NCI-H226 (cell line): ENCODE measurements around the gene ZFHX3.

Source experiments
- DNase-seq: peaks from one replicate; pipeline ENCODE4 v3.0.0-alpha.2; 2015

ZFHX3 gene

DNA sequence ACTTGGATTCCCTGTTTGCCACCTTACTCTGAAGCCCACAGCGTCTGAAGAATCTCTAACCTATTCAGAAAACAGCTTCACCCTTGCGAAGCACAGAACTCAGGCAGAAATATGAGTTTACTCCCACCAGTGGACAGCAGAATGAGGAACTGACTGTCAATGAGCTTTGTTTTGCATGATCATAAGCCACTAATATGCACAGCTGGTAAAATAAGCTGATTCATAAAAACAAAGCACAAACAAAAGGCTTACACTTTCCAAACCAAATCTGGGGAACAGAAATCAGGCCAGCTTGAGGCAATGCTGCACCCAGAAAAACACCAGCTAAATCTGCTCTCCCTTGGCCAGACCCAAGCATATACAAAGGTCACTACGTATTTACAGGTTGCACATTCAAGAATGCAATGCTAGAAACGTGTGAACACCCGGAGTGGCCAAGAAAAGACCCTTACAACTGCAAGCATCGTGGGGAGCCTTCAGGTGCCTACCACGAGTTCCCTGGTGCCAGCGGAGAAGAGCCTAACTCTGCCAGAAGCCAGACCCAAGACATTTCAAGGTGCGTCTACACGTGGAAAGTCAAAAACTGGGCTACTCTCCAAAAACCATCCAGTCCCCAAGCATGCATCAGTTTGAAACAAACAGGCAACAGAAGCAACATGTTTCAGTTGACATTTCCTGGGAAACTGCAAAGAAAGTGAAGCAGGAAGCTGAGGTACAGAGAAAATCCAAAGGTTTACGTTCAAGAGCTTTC lies 207.1 kb downstream of the ZFHX3 start:
- DNase-seq, result no peak

DNA sequence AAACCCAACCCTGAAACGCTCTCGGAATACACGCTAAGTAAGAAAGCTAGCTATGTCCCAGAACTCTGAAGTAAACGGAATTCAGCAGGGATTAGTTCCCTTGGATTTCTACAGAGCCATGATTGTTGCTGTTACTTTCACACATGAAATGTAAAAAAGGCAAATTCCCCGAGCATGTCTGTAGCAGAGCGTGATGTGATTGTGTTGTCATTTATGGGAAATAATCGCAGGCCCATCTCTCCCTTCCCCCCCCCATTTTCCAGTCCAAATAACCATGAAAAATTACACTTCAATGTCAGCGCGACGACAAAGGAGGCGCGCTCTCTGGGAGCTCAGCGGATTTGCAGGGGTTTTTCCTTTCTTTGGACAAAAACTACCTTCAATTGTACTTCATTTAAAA lies 209.0 kb downstream of the ZFHX3 start:
- DNase-seq, result no peak

DNA sequence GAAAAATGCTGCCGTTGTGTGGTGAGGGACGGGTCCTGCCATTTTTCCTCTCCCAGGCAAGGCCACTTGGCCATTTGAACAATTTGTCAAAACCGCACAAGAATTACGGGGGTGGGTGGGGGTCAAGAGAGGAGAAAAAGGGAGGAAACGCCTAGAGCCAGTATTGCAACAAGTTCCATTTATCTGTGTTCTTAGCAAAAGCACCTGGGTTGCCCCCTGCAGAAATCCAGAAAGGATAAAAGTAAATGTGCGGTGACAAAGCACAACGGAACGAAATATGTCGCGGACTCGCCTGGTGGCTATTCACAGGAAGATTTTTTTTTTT lies 209.4 kb downstream of the ZFHX3 start:
- DNase-seq, result no peak

DNA sequence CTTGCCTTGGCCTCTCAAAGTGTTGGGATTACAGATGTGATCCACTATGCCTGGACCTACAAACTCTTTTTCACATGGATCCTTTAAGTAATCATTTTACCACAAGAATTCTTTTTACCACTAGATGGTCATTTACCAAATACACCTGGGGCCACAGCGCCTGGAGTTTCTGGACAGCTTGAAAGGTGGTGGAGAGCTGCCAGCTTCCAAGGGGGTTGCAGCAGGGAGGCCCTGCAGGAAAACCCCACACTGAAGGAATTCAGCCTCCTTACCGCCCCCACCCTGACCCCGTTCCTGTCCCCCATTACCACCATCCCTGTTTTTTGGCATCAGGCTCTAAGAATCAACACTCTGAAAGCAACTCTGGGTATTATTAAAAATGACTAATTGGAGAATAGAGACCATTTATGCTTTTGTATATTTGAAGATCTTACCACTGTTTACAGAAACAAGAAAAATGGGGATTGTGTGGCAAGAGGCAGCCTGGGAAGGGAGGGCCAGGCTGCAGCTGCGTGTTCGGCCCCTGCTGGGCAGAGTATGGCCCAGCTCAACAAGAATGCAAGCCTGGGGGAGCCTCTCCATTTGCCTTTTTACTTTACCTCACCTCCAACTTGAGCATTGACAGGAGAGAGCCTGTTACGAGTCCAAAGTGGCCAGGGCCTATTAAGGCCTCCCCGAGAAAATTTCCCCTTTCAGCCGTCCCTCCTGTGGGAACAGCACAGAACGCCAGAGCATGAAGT lies 209.9 kb downstream of the ZFHX3 start:
- DNase-seq, result no peak

DNA sequence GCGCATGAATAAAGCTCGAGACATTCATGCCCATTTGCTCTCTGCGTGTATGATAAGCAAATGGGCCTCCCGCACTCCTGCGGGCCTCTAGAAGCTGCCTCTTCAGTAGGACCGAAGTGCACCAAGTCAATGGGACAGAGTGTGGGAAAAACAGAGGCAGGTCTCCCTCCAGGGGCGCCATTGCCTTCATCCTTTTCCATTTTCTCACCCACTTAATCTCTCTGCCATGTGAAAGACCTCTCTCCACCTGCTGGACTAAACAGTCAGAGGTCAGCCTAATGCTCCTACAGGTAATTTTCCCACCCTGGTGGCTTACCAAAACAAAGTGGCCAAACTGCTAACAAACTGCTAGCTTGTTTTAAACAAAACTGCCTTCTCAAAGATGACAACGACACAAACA lies 210.9 kb downstream of the ZFHX3 start:
- DNase-seq, result no peak

DNA sequence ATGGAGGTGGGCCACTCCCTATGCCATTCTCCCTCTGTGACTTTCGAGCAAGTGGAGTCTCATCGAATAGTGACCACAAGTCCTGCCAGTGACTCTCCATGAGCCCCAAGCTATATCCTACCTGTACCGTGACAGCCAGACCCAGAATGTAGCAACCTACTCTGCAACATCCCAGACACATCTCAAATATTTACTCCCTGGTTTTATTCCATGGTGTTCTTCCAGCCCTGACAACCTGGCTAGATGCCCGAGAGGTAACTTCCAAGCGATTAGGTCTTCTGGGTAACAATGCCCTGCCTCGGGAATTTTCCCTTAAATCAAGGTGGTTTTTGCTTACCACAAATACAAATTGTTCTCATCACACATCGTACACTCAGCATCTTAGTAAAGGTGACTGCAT lies 211.7 kb downstream of the ZFHX3 start:
- no peak for DNase-seq

DNA sequence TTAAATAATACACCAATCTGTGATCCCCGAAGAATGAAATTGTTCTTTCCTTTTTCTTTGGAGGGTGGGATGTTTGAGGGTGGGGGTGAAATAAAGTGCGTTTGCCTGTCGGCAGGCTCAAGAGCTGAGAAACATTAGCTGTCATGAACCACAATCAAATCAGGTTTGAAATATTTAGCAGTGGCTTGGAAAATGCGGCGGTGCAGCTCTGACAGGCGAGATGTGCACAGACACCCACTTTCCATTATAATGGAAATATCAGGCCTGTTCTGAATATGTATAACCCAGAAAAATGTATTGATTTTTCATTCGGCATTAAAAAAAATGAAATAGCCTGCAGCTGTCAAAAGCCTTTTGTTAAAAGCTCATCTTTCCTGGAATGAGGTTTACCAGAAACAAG lies 212.8 kb downstream of the ZFHX3 start:
- no peak for DNase-seq

DNA sequence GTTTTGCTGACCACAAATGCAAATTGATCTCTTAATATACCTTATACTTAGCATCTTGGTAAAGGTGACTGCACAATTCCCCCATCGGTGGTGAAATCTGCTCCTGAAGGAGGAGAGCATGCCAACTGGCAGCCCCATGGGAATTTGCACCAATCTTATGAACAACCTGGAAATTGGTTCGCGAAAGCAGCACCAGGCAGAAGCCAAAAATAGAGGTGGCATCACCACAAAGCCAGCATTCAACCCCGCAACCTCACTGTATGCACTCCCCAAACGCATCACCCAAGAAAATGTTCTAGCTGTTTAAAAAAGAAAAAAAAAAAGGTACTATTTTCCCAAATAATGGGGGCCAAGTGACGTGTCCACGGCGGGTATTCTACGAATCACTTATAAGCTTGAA lies 213.4 kb downstream of the ZFHX3 start:
- no peak for DNase-seq

DNA sequence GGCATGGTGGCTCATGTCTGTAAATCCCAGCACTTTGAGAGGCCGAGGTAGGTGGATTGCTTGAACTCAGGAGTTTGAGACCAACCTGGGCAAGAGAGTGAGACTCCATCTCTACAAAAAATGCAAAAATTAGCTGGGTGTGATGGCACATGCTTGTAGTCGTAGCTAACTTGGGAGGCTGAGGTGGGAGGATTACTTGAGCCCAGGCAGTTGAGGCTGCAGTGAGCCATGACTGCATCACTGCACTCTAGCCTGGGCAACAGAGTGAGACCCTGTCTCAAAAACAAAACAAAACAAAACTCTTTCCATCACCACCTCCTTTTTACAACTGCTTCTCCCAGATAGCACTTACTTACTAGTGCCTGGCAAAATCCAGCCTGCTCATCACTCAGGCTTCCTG lies 214.0 kb downstream of the ZFHX3 start:
- DNase-seq, result no peak

DNA sequence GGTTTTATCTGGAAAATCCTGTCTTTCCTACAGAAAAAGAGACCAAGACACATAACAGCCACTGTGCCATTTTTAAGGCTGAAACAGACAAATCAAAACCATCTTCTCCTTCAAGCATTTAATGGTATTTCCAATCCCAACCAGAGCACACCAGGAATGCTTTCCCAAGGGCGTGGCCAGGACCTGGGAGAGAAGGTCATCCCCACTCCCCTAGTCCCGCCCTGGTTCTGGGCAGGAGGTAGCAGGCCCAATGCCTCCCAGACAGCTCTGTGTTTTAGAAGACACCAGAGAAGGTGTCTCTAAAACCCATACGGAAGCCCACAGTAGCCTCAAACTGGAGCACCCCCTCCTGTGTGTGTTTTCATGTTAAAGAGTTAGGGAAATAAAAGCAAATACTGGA lies 214.4 kb downstream of the ZFHX3 start:
- DNase-seq, result no peak

DNA sequence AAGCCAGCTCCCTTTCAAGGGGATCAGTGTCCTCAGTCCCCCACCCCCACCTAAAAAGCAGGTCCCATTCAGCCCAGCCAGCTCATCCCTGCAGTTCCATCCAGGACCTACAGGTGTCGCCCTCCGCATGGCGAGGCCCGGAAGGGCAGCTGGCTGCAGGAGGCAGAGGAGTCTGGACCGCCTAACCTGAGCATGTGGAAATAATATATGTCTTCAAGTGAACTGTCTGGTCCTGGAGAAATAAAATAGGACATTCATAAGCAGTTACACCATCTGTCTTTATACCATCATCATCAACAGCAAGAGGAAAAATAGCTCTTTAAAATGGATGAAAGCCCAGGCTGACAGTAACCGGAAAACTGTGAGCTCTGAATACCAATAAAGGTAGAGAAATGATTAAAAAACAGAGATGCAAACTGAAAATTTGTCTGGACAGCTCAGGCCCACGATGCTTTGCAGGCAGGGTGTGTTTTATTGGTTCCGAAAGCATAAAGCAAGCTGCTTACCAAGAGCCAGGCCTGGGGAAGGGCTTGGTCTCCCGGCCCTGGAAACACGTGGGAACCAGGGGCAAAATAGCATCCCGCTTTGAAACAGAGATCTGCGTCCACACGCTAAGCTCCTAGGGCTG lies 215.2 kb downstream of the ZFHX3 start:
- peak; percentile 45 for DNase-seq

DNA sequence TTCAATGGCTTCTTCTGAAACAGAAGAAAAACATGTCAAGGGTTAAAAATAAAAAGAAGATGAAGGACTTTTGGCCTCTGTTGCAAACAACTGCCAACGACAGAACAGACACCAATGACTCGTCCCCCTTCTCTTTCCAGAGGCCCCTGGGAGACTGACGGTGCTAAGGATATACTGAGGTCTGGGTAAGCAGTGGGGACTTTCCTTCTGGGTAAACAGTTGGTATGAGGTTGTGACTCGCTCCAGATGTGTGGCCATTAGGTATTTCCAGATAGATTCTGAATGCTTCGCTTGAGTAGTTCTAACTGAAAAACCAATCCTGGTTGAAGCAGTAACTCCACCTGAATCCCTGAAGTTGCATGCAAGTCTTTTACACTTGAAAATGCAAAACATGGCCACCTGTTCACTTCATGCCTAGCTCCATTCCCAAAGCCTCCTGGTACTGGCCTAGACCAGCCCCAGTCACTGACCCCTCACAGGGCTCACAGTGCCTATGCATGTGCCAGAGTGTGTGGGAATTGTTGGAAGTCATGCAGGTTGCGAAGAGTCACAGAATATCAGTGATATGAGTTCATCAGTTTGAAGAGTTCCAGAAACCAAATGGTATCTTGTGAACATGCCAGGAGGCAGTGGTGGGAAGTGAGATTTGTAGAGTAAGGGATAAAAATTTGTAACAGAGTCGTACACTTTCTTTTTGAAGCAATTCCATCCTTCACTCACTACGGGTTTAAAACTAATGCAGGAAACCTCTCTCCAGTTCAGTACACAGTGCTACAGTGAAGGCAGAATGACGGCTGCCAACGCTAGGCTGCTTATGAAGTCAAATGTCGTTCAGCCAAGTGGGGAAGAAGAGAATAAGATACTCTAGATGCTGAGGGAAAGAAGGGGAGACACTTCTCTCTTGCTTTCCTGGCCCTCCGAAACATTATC lies 217.8 kb downstream of the ZFHX3 start:
- DNase-seq, result no peak

DNA sequence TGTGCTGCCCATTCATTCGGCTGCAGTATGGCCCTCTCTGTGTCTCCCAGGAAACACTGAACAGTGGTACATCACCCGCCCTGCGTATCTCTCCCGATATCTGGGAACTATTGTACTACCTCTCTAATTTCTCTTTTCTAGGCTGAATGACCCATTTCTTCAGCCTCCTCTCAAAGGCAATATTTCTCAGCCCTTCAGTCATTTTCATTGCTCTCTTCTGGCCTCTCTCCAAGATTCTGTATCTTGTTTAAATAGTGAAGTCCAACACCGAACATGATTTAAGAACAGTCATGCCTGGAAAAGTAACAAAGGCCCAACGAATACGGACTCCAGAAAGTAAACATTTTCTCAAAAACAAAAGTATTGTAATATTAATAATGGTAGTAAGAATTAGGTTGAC lies 220.1 kb downstream of the ZFHX3 start:
- no peak for DNase-seq

DNA sequence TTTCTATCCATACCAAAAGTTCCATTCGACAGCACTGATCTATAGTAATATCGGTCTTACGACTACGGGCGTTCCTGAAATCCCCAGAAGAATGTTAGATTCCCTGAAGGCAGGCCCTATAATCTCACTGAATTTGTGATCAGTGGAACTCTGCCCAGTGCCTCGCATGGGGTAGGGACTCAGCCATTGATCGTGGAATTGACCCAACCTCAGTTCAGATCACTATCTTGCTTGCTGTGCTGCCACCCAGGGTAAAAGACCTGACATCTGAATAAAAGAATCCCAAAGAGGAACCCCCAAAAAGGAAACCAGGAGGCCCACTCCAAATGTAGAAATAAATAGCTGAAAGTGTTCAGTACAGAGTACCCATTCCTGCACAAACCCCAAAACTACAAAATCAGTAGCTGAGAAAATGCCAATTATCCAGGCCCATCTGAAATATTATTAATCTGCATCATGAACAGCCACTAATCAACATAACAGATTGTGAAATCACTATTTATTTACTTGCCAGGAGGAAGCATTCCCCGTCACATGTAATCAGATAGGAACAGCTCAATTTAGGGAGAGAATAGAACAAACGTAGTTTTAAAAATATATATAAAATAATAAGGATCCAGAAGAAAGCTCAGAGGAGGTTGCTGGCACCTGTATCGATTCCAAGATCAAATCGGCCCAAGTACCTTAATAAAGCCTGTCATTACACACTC lies 221.9 kb downstream of the ZFHX3 start:
- DNase-seq, result no peak

DNA sequence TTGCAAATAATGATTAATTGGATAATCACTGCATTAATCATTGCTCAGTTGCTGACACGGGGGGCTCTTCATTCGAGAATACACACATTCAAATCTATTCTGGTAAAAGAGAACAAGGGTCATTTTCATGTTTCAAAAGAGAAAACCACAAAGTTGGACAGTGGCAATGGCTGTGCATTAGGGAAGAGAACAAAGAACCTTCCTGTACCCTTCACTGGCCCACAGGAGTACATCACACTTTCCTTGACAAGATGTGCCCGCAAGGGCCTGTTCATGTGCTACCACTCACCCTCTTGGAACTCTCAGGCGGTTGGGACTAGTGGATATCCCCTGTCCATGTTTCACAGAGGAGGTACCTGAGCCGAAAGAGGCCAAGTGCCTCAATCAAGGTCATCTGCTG lies 223.2 kb downstream of the ZFHX3 start:
- DNase-seq, result no peak

DNA sequence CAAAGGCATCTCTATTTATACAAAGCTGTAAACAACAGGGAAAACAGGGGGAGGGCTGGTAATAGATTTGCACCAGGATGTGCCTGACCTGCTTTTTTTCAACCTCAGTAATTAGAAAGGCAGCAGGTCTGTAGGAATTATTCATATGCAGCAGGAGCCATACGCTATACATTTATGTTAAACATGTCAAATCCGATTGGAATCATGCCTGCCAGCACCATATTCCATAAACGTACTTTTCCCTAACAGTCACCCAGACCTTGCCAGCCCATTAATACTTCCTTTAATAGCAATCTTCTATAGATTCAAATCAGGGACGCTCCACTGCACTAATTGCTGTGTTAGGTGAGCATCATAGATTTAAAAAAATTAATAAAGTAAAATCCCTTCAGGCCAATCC lies 223.9 kb downstream of the ZFHX3 start:
- DNase-seq, result no peak

DNA sequence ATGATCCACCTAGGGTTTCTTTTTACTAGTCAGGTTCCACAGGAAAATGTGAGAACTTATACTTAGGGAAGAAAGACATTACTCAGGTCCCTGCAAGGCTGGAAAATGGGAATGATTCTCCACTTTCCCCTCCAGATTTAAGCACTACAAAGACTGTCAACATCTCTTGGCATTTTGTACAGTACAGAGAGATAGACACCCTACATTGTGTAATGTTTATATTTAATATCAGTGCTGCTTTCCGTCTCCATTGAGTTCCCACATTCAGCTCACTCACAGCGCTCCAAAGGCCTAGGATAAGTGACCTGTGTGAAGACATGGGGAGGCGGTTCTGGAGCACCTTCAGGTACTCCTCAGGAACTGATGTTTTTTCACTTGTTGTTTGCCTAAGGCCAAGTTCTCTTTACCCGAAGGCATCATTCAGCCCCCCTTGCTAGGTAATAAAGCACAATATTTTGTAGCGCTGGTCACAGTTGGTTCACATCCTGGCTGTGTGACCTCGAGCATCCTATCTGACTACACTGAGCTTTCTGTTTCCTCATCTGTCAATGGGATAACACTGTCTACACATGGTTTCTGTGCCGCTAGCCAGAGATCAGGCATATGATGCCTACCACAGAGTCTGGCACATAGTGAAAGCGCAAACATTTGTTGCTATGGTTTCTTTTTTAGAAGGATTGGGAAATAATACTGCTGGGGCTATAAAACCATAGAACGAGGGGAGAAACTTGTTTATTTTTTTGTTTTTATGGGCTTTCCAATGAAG lies 226.6 kb downstream of the ZFHX3 start:
- DNase-seq, result no peak

DNA sequence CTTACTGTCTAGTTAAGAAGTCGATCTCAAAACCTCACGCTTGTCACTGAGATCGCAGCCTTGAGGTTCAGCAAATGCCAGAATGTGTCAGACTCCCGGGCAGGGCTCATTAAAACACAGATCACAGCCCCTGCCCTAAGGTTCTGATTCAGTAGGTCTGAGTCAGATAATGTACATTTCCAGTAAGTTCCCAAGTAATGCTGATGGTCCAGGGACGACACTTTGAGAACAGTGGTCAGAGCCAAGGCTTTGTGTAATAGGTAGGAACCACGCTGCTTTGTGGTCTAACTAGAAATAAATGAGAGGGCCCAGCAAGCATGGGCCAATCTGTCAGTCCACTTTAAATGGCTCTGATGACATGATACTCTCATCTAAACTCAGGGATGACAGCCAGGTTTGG lies 228.6 kb downstream of the ZFHX3 start:
- DNase-seq, result no peak

DNA sequence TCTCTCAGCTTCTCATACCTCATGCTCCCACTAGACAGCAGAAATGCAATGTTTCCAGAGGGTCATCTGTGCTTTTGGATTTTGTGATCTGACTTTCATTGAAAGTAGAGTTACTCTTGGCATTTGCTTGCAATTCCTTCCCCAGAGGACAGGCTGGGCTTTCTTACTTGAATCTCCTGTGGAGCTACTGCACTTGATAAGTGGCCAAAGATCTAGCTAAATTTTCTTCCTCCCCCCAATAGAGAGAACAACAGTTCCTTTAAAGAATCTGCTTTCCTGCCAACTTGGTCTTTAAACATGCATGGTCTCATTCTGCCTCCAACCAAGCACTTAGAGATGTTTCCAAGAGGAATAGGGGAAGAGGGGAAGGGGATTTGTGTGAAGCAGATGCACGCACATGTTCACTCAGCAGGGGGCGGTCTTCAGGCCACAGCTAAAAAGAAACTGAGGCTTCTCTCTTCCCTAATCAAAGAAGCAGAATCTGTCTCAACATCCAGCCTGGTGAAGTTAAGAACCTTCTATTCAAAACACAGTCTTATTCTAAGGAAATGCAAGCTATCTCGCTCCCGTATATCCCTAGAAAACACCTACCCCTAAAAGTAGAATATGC lies 229.6 kb downstream of the ZFHX3 start:
- no peak for DNase-seq

DNA sequence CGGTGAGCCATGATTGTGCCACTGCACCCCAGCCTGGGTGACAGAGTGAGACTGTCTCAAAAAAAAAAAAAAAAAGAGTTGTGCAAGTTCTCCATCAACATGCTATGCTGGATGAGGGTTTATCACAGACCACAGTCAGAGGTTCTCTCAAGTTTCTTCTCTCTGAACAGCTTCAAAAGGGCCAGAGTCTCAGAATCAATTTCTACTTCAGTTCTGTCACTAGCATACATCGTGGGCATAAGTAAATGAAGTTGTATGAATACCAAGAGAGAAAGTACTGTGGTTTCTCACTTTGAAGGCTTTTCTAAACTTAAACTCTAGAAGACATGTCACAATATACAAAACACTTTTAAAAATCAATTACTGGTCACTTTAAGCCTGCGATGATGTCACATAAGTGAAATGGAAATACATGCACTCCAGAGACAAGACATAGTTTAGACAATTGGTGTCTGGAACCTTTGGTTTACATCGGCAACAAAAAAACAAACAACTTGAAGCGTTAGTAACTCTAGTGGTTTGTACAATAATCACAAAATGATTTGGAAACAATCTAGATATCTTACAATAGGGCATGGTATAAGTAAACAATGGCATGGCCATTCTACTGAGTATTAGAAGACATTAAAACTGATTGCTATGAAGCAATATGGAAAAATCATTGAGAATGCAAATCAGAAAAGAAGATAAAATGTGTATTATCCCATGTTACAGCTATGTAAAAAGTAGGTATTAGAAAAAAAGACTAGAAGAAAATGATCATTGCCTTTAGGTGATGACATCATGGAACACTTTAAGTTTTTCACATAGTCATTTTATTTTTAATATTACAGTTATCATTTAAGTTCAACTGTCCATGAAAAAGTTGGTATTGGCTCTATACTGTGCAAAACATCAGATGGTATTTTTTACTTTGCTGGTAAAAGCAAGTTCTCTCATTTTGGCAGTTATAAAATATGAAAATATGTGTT lies 232.3 kb downstream of the ZFHX3 start:
- DNase-seq, result no peak
